ENCODE measurements around the gene TMEM165. TPM values are rescaled to one million over a fixed set of nuclear protein-coding genes. Genes with fewer than 3 reads are reported as not detected.

The TMEM165 gene
- total and polyA plus RNA-seq, 2 donors (not counting 3 experiments of a cell fraction or from before 2014, with no cell fraction given): 144 to 177 TPM

GRCh38 chr4:55435141-55435841 lies 39.5 kb downstream of the TMEM165 start:
- TF ChIP-seq POLR2A (IDR thresholded peaks at IDR 0.05; ENCODE audit: low read depth, low read length) (no peak), FOS (IDR thresholded peaks at IDR 0.05; ENCODE audit: borderline replicate concordance, insufficient read depth, low read length) (no peak), POLR2AphosphoS5 (IDR thresholded peaks at IDR 0.05; ENCODE audit: insufficient read depth, low read depth, low read length) (no peak), CTCF (IDR thresholded peaks at IDR 0.05; ENCODE audit: extremely low read depth in 1 of 2, insufficient read depth in 1 of 2, low read depth in 1 of 2, low read length in 2 of 2) (peak; percentile 24 to 30), MYC (IDR thresholded peaks at IDR 0.05; ENCODE audit: low read depth, low read length) (no peak), MAX (IDR thresholded peaks at IDR 0.05; ENCODE audit: insufficient read depth, insufficient read length) (peak; percentile 64), JUN (IDR thresholded peaks at IDR 0.05; ENCODE audit: borderline replicate concordance, insufficient read depth, insufficient read length, low read depth) (no peak)
- dilution Hi-C loops (cut with MboI; ENCODE audit: extremely low pct_ligation_motif_present, low sequenced_read_pairs) (no loop called here), intact Hi-C loops (cut with micrococcal nuclease) (loop anchor here (2.0 to 10.0 kb wide), 2 partner anchors 110 to 460 kb away; no protein-coding TSS in a partner anchor)
- Histone ChIP-seq H3K4me1 (ENCODE audit: control insufficient read depth, extremely low read depth, insufficient read depth, low read length) (peaks cover 13% of the 10 kb centered on the region), H3K27ac (ENCODE audit: insufficient read depth, low read depth, low read length) (no peak overlapping the region), H3K9ac (replicated peaks; ENCODE audit: extremely low read depth, insufficient read depth, low read length) (no peak overlapping the region), H3K36me3 (ENCODE audit: control insufficient read depth in 2 of 2, extremely low read depth in 1 of 2, insufficient read depth in 2 of 2, low read length in 2 of 2) (peaks cover 0 to 28% of the 10 kb centered on the region in 2 experiments), H3K4me3 (replicated peaks in 1 of 3; ENCODE audit: insufficient read depth in 1 of 3, low read depth in 1 of 3, low read length in 3 of 3) (no peak overlapping the region), H3K27me3 (ENCODE audit: control insufficient read depth in 2 of 2, insufficient read depth in 2 of 2, low read length in 2 of 2) (no peaks in the 10 kb centered on the region), H3K9me3 (replicated peaks; ENCODE audit: control insufficient read depth, insufficient read depth, low read length) (no peaks in the 10 kb centered on the region), H2AFZ (ENCODE audit: low read depth, low read length) (no peak overlapping the region), H3K9me1 (replicated peaks; ENCODE audit: control insufficient read depth, extremely low read depth, insufficient read depth, low read length) (no peaks in the 10 kb centered on the region), H3K79me2 (ENCODE audit: control insufficient read depth, insufficient read depth, low read length) (no peaks in the 10 kb centered on the region), H3K4me2 (ENCODE audit: insufficient read depth, low read length) (no peak overlapping the region), H4K20me1 (replicated peaks; ENCODE audit: control insufficient read depth, extremely low read depth, insufficient read depth, low read length) (no peaks in the 10 kb centered on the region)
- ChIA-PET CTCF (interaction anchor here (0.6 to 3.3 kb wide), 8 partner anchors 10 to 436 kb away, joined by 3 to 14 read pairs (median 6); partner anchors contain the start of genes SRD5A3 and TMEM165), POLR2A (no interaction called here)
- FAIRE-seq: no peak
- no TSS peak for BruUV-seq (replicated peaks)
- DNase-seq (ENCODE audit: low read depth, low spot score): peak; percentile 69

Data from endothelial cell of umbilical vein (primary cell).